HG03442 (cell line): Measurements from ENCODE around the gene SIDT2.
"Not testable (repeated sequence)": the region's sequence is repeated elsewhere in the genome, so short reads cannot be mapped to it uniquely, and the experiment has no call there.

Experiments used
- ATAC-seq: cut with Tn5 transposase; IDR thresholded peaks from one replicate; pipeline ENCODE4 v1.9.1; 2021; ENCODE audit warnings: mild to moderate bottlenecking, moderate library complexity; ENCODE audit not compliant: unreplicated experiment

SIDT2 gene

DNA sequence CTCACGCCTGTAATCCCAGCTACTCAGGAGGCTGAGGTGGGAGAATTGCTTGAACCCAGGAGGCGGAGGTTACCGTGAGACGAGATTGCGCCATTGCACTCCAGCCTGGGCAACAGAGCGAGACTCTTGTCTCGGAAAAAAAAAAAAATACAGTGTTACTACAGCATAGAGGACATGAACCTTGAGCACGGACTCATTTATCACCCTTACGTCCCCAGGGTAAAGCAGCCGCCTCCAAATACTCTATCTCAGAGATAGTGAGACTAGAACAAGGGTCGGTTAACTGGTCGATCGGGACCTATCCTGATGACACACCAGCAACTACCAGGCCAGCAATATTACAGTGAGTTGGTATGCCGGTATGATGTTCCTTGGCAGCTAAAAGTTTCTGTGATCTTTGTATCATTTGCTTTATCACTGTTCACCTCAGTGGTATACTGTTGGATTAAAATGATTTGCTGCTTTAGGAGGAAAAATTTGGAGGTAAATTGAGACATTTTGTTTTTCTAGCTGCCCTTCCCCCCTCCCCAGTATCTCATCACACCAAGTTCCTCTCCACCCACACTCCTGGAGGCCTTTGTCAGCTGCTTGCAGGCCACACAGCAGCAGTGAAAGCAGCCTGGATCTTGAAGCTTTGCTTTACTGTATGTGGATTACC is 7.0 kb upstream of the SIDT2 start:
- ATAC-seq: no peak

DNA sequence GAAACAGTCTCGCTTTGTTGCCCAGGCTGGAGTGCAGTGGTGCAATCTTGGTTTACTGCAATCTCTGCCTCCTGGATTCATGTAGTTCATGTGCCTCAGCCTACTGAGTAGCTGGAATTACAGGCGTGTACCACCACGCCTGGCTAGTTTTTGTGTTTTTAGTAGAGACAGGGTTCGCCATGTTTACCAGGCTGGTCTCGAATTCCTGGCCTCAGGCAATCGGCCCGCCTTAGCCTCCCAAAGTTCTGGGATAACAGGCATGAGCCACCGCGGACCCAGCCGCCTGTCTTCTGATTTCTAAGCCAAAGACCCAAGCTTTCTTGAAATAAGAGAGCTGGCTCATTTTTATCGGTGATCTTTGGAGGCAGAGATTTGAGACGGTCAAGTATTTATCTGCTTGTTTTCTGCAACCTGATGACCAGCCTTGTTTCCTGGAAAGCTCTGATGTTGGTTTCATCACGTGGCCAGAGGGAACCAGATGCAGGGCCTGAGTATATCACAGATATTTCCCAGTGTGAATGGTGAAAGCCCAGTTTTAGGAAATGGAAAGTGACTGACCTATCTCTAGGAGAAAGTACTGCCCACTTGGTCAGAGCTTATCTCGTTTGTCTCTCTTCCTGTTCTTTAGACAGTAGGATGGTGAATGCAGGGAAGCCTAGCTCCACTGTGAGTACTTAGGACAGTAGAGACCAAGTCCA is 5.7 kb upstream of the SIDT2 start:
- ATAC-seq: no peak

DNA sequence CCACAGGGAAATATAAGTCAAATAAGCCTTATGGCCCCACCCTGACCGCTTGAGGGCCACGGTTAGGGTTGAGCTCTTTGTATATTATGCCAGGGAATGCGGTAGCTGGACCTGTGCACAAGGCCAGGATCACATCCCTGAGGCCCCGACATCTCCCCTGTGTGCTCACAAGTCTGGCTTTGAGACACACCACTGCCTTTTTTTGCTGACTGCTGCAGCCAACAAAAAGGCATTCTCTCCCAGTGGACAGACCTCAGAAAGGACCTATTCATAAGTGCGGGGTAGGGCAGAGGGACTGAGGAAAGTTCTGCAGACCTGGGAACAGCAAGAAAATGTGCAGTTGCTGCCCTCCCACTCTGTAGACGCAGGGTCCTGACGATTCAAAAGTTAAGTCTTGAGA is 3.4 kb upstream of the SIDT2 start:
- no peak for ATAC-seq

DNA sequence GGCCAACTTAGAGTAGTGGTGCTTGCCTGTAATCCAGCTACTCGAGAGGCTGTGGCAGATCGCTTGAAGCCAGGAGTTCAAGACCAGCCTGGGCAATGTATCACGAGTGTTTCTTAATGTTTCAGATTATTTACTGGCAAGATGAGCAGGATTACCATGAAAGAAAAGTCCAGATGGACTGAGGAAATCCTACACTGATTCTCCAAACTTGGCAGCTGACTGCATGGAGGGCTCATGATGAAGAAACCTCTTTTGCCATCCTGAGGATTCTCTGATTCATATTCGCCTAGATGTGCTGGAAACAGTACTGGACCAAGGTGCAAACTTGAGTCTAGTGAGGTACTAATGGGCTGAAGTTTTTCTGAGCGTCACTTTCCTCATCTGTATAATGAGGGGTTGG is 2.8 kb upstream of the SIDT2 start:
- ATAC-seq: no peak

DNA sequence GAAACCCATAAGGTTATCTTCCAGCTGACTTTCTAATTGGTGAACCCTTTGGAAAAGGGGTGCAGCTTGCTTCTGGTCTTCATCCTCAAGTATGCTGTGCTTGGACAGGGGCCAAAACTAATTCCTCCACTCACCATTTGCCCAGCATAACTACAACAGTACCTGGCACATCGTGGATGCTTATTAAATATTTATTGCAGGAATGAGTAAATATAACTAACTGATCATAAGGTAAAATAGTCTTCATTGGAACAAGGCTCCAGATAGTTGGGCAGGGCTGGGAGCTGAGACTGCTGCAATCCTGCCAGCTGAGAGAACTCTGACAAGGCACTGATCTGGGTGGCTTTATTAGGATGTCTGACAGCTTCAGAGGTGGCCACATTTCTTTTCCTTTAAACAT is 2.4 kb upstream of the SIDT2 start:
- ATAC-seq: no peak

DNA sequence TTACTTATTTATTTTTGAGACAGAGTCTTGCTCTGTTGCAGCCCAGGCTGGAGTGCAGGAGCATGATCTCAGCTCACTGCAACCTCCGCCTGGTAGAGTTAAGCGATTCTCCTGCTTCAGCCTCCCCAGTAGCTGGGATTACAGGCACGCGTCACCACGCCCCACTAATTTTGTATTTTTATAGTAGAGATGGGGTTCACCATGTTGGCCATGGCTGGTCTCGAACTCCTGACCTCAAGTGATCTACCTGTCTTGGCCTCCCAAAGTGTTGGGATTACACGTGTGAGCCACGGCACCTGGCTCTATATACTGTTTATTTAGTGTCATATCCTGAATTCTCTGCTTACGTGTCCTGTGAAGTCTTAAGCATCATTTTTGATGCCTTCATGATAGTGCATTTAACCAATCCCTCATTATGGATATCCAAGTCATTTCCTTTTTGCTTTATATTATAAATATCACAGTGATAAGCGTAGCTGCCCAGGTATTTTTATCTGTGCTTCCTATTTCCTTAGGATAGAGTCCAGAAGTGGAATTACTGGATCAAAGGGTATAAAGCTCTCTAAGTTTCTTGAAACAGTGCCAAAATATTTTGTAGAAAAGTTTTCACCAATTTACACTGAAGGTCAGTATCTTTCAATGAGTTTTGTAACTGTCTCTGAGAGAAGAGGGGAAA is 871 bp upstream of the SIDT2 start:
- no peak for ATAC-seq

DNA sequence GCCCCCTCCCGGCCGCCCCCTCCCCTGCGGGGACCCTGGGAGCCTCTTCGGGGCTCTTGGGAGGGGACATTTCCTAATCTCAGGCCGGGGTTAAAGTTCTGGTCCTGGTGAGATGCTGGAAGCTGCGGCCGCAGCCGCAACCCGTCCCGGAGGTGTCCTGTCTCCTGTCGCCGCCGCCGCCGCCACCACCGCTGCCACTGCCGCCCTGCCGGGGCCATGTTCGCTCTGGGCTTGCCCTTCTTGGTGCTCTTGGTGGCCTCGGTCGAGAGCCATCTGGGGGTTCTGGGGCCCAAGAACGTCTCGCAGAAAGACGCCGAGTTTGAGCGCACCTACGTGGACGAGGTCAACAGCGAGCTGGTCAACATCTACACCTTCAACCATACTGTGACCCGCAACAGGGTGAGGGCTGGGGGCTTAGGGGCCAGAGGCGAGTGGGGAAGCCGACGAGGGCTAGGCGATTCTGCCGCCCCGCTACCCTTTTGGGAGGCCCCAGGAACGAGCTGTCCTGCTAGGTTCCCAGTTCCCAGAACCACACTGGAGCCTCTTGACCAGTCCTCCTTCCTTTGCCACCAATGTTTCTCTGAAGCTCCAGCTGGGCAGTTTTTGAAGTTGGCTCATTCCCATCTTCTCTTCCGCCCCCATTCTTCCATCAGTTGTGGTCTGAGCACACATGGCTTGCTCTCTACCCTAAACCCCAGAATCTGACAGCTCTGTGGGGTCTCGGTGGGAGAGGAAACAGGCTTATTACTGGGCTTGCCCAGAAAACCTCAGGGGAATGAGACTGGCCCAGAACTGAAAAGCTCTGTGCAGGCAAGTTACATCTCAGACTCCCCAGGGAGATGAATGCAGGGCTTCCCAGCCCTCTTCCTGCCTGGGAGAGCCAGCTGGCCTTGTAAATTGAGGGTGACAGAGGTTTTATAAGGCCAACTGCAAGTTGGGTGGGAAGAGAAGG is 781 bp downstream of the SIDT2 start:
- ATAC-seq: peak; percentile 22

DNA sequence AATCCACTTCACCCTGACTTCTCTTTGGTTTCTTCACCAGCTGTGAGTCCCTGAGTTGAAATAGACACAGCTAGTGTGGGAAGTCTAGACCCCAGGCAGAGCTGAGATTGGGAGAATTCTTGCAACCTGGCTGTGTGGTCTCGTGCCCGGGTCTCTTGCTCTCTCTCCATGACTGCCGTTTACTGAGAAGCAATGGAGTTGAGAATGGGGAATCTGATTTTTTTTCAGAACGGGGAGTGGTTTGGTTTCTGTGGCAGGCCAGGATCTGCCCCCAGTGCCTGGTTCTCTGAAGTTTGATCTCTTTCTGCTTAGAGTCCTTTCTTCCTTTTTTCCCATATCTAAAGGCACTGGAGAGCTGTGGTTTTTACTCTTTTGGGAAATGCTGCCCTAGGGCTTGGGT is 1.5 kb downstream of the SIDT2 start:
- no peak for ATAC-seq

DNA sequence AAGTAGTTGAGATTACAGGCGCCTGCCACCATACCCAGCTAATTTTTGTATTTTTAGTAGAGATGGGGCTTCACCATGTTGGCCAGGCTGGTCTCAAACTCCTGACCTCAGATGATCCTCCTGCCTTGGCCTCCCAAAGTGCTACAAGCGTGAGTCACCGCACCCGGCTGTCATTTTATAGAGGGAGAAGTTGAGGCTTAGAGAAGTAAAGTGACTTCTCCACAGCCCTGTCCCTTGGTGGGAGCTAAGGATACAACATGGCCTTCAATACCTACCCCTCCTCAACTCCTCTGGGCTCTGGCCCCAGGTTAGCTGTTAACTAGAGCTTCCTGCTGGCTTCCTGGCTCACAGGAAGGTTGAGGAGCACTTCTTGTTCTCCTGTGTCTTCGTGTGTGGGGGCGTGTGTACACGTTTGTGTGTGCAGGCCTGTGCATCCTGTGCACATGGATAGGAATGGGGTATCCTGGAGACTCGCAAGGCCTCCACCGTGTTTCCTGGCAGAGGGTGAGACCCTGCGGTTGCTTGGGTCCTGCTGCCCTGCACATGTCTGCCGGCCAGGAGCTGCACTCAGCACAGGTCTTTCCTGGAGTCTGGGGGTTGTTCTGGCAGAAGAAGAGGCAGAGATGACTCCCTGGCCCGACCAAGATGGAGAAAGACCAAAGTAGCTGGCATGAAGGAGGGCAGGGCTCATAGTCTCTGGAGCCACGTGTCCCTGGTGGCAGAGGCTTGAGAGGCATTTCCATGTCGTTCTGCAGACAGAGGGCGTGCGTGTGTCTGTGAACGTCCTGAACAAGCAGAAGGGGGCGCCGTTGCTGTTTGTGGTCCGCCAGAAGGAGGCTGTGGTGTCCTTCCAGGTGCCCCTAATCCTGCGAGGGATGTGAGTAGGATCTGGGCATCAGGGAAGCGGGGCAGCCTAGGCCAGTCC is 2.4 kb downstream of the SIDT2 start:
- ATAC-seq: no peak

DNA sequence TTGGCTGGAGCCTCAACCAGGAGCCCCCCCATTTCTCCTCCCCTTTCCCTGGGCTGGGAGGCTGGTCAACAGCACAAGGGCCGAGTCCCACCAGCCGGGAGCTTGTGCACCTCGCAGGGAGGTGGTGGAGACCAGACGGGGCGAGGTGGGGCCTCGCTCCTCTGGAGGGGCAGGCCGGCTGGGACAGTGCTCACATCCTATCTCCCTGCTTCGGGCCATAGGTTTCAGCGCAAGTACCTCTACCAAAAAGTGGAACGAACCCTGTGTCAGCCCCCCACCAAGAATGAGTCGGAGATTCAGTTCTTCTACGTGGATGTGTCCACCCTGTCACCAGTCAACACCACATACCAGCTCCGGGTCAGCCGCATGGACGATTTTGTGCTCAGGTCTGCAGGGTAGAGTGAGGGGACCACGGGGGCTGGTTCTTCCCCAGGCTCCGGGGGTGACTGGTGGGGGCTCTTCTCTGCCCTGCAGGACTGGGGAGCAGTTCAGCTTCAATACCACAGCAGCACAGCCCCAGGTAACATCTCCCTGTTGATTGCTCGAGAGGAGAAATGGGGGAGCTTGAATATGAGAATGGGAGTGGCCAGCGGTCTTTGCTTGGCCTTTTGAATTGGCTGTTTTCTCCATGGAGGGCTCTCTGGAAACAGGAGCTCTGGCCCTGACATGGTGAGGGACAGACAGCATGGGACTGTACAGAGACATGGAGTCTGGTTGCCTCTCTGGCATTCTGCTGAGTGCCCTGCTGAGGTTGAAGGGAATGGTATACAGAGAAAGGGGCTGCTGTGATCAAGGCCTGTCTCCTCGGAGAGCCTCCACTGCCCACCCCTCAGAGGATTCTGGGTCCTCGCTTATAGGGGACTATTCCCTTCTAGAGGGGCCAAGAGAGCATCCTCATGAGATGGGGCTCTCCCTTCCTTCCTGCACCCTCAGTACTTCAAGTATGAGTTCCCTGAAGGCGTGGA is 3.3 kb downstream of the SIDT2 start:
- no peak for ATAC-seq

DNA sequence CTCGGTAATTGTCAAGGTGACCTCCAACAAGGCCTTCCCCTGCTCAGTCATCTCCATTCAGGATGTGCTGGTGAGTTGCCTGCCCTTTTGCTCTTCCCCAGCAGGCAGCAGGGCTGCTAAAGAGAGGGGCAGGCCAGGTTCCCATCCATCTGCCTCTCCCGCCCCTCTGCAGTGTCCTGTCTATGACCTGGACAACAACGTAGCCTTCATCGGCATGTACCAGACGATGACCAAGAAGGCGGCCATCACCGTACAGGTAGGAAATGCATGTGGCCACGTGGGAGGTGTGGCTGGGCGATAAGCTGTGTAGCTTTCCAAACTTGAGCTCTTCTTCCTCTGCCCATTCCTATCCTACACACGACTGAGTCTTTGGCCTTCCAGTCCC is 4.0 kb downstream of the SIDT2 start:
- no peak for ATAC-seq

DNA sequence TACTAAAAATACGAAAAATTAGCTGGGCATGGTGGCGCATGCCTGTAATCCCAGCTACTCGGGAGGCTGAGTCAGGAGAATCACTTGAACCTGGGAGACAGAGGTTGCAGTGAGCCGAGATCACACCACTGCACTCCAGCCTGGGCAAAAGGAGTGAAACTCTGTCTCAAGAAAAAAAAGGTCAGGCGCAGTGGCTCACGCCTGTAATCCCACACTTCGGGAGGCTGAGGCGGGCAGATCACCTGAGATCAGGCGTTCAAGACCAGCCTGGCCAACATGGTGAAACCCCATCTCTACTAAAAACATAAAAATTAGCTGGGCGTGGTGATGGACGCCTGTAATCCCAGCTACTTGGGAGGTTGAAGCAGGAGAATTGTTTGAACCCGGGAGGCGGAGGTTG is 4.6 kb downstream of the SIDT2 start:
- ATAC-seq: not testable (repeated sequence)

DNA sequence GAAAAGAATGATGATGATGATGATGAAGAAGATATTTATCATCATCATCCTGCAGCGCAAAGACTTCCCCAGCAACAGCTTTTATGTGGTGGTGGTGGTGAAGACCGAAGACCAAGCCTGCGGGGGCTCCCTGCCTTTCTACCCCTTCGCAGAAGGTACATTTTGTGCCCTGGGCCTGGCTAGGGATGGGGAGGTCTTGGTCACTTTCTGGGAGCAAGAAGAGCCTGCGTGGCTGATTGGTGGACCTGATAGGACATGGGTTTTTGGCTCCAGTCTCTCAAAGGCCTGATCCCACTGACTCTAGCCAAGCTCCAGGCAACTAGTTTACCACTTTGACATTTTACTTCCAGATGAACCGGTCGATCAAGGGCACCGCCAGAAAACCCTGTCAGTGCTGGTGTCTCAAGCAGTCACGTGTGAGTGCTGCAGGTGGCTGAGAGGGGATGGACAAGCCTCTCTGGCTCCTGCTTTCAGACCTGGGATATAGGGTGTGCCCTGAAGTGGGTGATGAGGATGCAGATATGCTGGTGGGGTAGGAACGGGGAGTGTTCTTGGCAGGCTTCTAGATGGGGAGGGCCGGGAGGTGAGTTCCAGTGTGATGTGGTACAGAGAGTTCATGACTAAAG is 5.3 kb downstream of the SIDT2 start:
- no peak for ATAC-seq

DNA sequence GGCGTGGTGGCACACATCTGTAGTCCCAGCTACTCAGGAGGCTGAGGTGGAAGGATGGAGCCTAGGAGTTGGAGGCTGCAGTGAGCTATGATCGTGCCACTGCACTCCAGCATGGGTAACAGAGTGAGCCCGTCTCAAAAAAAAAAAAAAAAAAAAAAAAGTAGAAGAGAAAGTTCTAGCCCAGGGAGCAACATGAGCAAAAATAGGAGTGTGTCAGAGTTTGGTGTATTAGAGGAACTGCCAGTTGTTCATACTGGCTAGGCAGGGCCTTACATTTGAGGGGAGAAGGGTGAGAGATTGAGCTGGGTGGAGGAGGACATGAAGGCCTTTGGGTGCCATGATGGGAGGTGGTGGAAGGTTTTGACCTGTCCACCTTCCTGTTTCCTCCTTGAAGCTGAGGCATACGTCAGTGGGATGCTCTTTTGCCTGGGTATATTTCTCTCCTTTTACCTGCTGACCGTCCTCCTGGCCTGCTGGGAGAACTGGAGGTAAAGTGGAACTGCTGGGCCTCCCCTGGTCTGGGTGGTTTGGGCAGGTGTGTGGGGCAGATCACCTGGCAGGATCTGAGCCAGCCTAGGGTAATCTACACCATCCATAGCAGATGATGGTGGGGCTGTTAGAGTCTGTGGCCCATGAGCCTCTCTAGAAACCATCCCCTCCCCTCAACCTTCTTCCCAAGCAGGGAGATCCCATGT is 7.3 kb downstream of the SIDT2 start:
- no peak for ATAC-seq

DNA sequence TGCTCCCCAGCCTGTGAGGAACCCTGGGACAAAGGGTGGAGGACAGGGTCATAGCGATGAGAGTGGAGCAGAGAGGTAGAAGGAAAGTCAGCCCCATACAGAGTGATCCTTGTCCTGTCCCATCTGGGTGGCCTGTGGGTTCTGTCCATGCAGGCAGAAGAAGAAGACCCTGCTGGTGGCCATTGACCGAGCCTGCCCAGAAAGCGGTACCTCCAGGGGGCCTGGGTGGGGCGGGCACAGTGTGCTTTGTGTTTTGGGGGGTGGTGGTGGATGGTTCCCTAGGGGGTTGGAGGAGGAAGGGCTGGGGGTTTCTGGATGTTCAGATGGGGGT is 7.9 kb downstream of the SIDT2 start:
- no peak for ATAC-seq

DNA sequence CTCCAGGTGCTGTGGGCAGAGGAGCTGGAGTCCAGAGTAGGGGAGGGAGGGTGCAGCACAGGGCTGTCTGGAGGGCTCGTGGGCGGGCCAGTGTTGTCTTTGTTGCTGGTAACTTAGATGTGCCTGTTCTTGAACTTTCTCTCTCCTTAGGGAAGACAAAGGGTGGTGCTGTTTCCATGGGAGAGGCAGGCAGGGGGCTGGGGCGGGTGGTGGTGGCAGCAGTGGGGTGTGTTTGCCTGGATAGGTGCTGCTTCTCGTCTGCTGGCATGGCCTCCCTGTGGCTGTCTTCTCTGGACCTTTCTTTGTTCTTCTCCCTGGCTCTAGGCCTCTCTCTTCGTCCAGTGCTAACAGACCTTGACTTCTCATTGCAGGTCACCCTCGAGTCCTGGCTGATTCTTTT is 8.5 kb downstream of the SIDT2 start:
- ATAC-seq: no peak

DNA sequence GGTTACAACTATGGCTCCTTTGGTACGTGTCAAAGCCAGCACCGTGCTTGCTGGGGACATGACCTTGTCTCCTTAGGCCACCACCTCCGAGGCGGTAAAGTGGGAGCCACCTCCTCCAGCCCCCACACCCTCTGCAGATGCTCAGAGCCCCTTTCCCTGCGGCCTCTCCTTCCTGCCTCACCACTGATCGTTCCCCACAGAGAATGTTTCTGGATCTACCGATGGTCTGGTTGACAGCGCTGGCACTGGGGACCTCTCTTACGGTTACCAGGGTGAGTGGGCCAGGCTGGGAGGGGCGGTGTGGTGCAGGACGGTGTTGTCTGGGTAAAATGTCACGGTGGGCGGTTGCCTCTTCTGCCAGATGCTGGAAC is 8.9 kb downstream of the SIDT2 start:
- ATAC-seq: no peak

DNA sequence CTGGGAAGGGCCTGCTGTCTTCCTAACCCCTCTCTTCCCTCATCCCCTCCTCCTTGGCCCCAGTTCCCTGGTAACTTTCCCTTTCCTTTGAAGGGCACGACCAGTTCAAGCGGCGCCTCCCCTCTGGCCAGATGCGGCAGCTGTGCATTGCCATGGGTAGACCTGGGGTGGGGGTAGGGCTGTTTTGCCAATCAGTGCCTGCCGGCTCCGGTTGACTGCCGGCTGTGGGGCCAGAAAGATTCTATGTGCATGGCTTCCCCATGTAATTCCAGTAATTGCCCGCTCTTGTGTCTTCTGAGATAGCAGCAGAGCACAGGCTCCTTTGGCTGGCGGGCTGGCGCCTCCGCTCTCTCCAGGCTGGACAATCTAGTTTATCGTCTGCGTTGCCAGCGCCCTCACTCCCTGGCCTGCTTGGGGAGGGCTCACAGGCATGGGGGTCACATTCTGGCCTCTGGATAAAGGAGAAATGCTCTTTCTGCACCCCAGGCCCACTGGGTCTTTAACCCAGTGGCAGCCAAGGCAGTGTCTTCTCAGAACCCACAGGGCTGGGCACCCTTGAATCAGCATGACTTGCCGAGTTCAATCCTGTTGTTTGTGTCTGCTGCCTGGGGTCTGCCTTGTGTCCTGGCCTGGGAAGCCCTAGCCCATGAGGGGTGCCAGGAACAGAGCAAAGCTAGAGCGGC is 9.4 kb downstream of the SIDT2 start:
- no peak for ATAC-seq
